K562 (cell line): ENCODE data around the gene KDM2A. TPM values are rescaled to one million over a fixed set of nuclear protein-coding genes. Genes with fewer than 3 reads are reported as not detected.

Source experiments
- ARID2 ChIP-seq: fragments of 450-650 bp; IDR thresholded peaks from 2 replicates; pipeline ENCODE4 v1.6.1; 2017; ENCODE audit warnings: antibody characterized with exemption, mild to moderate bottlenecking
- BCOR ChIP-seq: fragments of 450-650 bp; IDR thresholded peaks from 2 replicates; pipeline ENCODE4 v1.6.1; 2016
- DDX20 ChIP-seq: fragments of 450-650 bp; IDR thresholded peaks from 2 replicates; pipeline ENCODE4 v1.6.1; 2016; ENCODE audit warnings: missing genetic modification characterization, low read depth, mild to moderate bottlenecking, missing compliant biosample characterization, moderate library complexity
- ESRRA ChIP-seq: fragments of 450-650 bp; IDR thresholded peaks from 2 replicates; pipeline ENCODE4 v1.6.1; 2014; ENCODE audit warnings: low read depth, mild to moderate bottlenecking, moderate library complexity, borderline replicate concordance
- ETV1 ChIP-seq: fragments of 450-650 bp; conservative IDR thresholded peaks from 2 replicates; pipeline ENCODE4 v1.6.1; 2016; ENCODE audit warnings: missing genetic modification characterization, control low read depth, low read depth, missing compliant biosample characterization
- GABPB1 ChIP-seq: sonication (generic); formaldehyde crosslinking; IDR thresholded peaks from 2 replicates; pipeline ENCODE4 v1.8.0; 2022; ENCODE audit warnings: mild to moderate bottlenecking, missing genetic modification reagents
- JUN ChIP-seq, 2 experiments: sonication (generic) in 1 of 2; formaldehyde crosslinking in 1 of 2; IDR thresholded peaks; 2 replicates each; pipeline versions ENCODE4 v1.6.1 to v1.8.0; 2012 to 2022; ENCODE audit warnings: borderline replicate concordance in 2 of 2, mild to moderate bottlenecking in 2 of 2, improper control_type of control experiment in 1 of 2, low read depth in 1 of 2, low read length in 1 of 2, missing genetic modification reagents in 1 of 2
- LARP7 ChIP-seq: fragments of 450-650 bp; IDR thresholded peaks from 2 replicates; pipeline ENCODE4 v1.6.1; 2016
- MAFK ChIP-seq: IDR thresholded peaks from 2 replicates; pipeline ENCODE4 v1.6.1; 2011; ENCODE audit warnings: low read length, improper control_type of control experiment
- MAZ ChIP-seq, 2 experiments: fragments of 450-650 bp in 1 of 2; sonication (generic) in 1 of 2; formaldehyde crosslinking; IDR thresholded peaks in 1 of 2; conservative IDR thresholded peaks in 1 of 2; 2 replicates each; pipeline versions ENCODE4 v1.4.0 to v1.5.0; 2020; ENCODE audit warnings: mild to moderate bottlenecking in 1 of 2, missing genetic modification reagents in 1 of 2
- MED1 ChIP-seq: sonication (generic); formaldehyde crosslinking; IDR thresholded peaks from 2 replicates; pipeline ENCODE4 v1.8.1; 2023; ENCODE audit warnings: missing genetic modification reagents, borderline replicate concordance
- NEUROD1 ChIP-seq: fragments of 150-350 bp; IDR thresholded peaks from 2 replicates; pipeline ENCODE4 v1.6.1; 2014; ENCODE audit warnings: borderline replicate concordance, low read length, low read depth; ENCODE audit not compliant: partially characterized antibody
- NFE2L1 ChIP-seq: fragments of 450-650 bp; IDR thresholded peaks from 2 replicates; pipeline ENCODE4 v1.6.1; 2016; ENCODE audit warnings: missing genetic modification characterization, low read depth, mild to moderate bottlenecking, missing compliant biosample characterization, moderate library complexity, borderline replicate concordance
- NFRKB ChIP-seq: fragments of 450-650 bp; IDR thresholded peaks from 2 replicates; pipeline ENCODE4 v1.6.1; 2016; ENCODE audit warnings: low read depth
- POLR3A ChIP-seq: IDR thresholded peaks from 2 replicates; pipeline ENCODE4 v1.6.1; 2011; ENCODE audit warnings: borderline replicate concordance, mild to moderate bottlenecking, moderate library complexity; ENCODE audit not compliant: insufficient read length, insufficient read depth; ENCODE audit errors: extremely low read depth
- SREBF2 ChIP-seq: sonication (generic); formaldehyde crosslinking; IDR thresholded peaks from 2 replicates; pipeline ENCODE4 v1.4.0; 2020; ENCODE audit warnings: mild to moderate bottlenecking, missing genetic modification reagents
- SRSF1 ChIP-seq: fragments of 200-400 bp; formaldehyde crosslinking; IDR thresholded peaks from 2 replicates; pipeline ENCODE4 v1.6.1; 2017; ENCODE audit warnings: mild to moderate bottlenecking, low read depth, low read length, moderate library complexity
- TBL1XR1 ChIP-seq, 2 experiments: IDR thresholded peaks; 2 replicates each; pipeline ENCODE4 v1.6.1; 2012; ENCODE audit warnings: improper control_type of control experiment in 2 of 2, low read length in 2 of 2, mild to moderate bottlenecking in 1 of 2
- ZNF316 ChIP-seq: fragments of 450-650 bp; IDR thresholded peaks from 2 replicates; pipeline ENCODE4 v1.6.1; 2016
- ZNF592 ChIP-seq: fragments of 450-650 bp; IDR thresholded peaks from 2 replicates; pipeline ENCODE4 v1.6.1; 2017; ENCODE audit warnings: antibody characterized with exemption, mild to moderate bottlenecking
- ZNF76 ChIP-seq: fragments of 250-450 bp; sonication (Bioruptor Pico); IDR thresholded peaks from 2 replicates; pipeline ENCODE4 v1.4.0; 2020; ENCODE audit warnings: mild to moderate bottlenecking, moderate library complexity, borderline replicate concordance
- ZSCAN29 ChIP-seq: fragments of 450-650 bp; IDR thresholded peaks from 2 replicates; pipeline ENCODE4 v1.6.1; 2017
- polyA plus RNA-seq, 8 experiments: library from polyadenylated mRNA; depleted of rRNA in 4 of 8; stranded (reverse) in 5 of 8; unstranded in 3 of 8; fragments of >200 nt; fragmentation: Nextera tagmentation in 2 of 8; fragmentation: Illumina TruSeq in 1 of 8; extraction: Ambion mirVana in 2 of 8; extraction: Trizol in 1 of 8; gene quantifications; 2 replicates each; pipeline versions ENCODE4 v1.2.1 to v1.2.3, GENCODE V29; 2011 to 2014; ENCODE audit warnings: inconsistent platforms in 1 of 8, missing spikeins in 1 of 8
- total RNA-seq, 7 experiments: library from RNA; depleted of rRNA in 6 of 7; stranded (reverse); fragments of >200 nt in 6 of 7; fragmentation: Illumina TruSeq in 2 of 7; extraction: Trizol in 2 of 7; gene quantifications; 2 replicates each; pipeline versions ENCODE4 v1.2.1 to v1.2.3, GENCODE V29; 2011 to 2021; ENCODE audit warnings: low replicate concordance in 1 of 7
- TF ChIP-seq, protein P1 (sequence below): fragments of 250-450 bp; sonication (Bioruptor Pico); IDR thresholded peaks from 2 replicates; pipeline ENCODE4 v1.9.0; 2021; ENCODE audit warnings: mild to moderate bottlenecking
- TF ChIP-seq, protein P2 (sequence below): fragments of 250-450 bp; sonication (Bioruptor Pico); IDR thresholded peaks from 2 replicates; pipeline ENCODE4 v1.9.0; 2021; ENCODE audit warnings: mild to moderate bottlenecking, inconsistent platforms

KDM2A gene
- total and polyA plus RNA-seq, 9 of the 15 experiments (the other 6 are each of a cell fraction or from before 2014, with no cell fraction given) = 5.0 to 39.3 (median 21.3) TPM

GRCh38 chr11:67276781-67277230, 157.7 kb downstream of the KDM2A start (continued):
- no peak for TF ChIP-seq DDX20
- no peak for TF ChIP-seq ZSCAN29
- no peak for TF ChIP-seq NFRKB
- no peak for TF ChIP-seq ESRRA
- TF ChIP-seq ETV1 (tag) = no peak
- TF ChIP-seq, protein P1, sequence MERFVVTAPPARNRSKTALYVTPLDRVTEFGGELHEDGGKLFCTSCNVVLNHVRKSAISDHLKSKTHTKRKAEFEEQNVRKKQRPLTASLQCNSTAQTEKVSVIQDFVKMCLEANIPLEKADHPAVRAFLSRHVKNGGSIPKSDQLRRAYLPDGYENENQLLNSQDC (CRISPR knock-in tag) = no peak
- TF ChIP-seq JUN (IDR thresholded peaks at IDR 0.05; ENCODE audit: borderline replicate concordance, low read depth, low read length) = no peak
- TF ChIP-seq JUN (CRISPR knock-in tag; IDR thresholded peaks at IDR 0.05; ENCODE audit: borderline replicate concordance) = no peak
- no peak for TF ChIP-seq MED1
- no peak for TF ChIP-seq SREBF2
- TF ChIP-seq MAZ (CRISPR knock-in tag; conservative IDR thresholded peaks at IDR 0.05 in 1 of 2, IDR thresholded peaks at IDR 0.05 in 1 of 2) = no peak
- TF ChIP-seq ZNF592 = peak; percentile 96
- TF ChIP-seq ZNF316 = no peak
- no peak for TF ChIP-seq TBL1XR1 (IDR thresholded peaks at IDR 0.05; ENCODE audit: low read length in 2 of 2)
- no peak for TF ChIP-seq SRSF1
- TF ChIP-seq NFE2L1 (tag) = no peak
- TF ChIP-seq, protein P2, sequence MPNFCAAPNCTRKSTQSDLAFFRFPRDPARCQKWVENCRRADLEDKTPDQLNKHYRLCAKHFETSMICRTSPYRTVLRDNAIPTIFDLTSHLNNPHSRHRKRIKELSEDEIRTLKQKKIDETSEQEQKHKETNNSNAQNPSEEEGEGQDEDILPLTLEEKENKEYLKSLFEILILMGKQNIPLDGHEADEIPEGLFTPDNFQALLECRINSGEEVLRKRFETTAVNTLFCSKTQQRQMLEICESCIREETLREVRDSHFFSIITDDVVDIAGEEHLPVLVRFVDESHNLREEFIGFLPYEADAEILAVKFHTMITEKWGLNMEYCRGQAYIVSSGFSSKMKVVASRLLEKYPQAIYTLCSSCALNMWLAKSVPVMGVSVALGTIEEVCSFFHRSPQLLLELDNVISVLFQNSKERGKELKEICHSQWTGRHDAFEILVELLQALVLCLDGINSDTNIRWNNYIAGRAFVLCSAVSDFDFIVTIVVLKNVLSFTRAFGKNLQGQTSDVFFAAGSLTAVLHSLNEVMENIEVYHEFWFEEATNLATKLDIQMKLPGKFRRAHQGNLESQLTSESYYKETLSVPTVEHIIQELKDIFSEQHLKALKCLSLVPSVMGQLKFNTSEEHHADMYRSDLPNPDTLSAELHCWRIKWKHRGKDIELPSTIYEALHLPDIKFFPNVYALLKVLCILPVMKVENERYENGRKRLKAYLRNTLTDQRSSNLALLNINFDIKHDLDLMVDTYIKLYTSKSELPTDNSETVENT (CRISPR knock-in tag) = no peak
- TF ChIP-seq GABPB1 (CRISPR knock-in tag) = no peak
- TF ChIP-seq NEUROD1 = peak; percentile 36
- TF ChIP-seq ZNF76 (CRISPR knock-in tag) = no peak
- TF ChIP-seq BCOR = no peak
- no peak for TF ChIP-seq POLR3A
- TF ChIP-seq LARP7 = no peak
- no peak for TF ChIP-seq ARID2
- no peak for TF ChIP-seq MAFK
